ENCODE measurements around the gene ST3GAL3.
A peak's percentile ranks its signal among the peaks of the same experiment; 100 is the strongest.

Gene ST3GAL3

DNA sequence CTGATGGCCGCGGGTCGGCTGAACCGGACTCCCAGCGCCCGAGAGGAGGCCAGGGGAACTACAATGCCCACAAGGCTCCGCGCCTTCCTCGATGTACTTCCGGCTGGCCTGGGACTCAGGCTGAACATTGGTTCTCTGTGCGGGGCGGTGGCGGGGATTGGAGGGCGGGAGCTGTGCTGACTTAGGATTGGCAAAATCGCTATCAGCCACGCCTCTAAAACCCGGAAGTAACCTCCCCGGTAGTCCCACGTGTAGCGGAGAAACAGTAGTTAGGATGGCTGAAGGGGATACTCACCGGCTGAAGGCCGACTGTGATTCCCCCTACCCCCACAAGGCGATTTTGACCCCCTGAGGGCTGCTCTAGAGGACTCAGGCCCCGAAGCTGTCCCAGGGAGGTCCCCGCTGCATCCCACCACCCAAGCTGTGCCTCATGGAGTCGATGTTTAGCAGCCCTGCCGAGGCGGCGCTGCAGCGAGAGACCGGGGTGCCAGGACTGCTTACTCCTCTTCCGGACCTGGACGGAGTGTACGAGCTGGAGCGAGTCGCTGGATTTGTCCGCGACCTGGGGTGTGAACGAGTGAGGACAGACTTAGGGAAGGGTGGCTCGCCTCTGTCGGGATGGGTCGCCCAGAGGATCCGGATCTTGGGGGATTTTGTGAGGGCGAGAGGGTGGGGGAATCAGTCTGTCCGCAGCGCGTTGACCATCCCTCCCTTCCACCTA is 262.6 kb downstream of the ST3GAL3 start, which contains the start of gene DPH2:
Gene DPH2, plus strand, starts transcription at position 265 of the 721 bp plus-strand sequence. Its CDS starts 166 bp downstream, at position 431.
- peak; percentile 97 for FAIRE-seq

GRCh38 chr1:43970502-43970901 is 263.2 kb downstream of the ST3GAL3 start:
- no peak for FAIRE-seq

DNA sequence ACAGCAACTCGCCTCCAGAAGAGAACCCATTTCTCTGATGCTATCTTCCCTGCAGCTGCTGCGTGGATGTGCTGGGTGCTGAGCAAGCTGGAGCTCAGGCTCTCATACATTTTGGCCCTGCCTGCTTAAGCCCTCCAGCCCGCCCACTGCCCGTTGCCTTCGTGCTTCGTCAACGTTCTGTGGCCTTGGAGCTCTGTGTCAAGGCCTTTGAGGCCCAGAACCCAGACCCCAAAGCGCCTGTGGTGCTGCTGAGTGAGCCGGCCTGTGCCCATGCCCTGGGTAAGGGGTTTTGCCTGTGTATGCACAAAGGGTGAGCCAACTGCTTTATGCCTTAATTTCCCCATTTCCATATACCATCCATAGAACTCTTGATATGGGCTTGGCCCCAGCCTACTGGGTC is 263.6 kb downstream of the ST3GAL3 start:
- no peak for FAIRE-seq

DNA sequence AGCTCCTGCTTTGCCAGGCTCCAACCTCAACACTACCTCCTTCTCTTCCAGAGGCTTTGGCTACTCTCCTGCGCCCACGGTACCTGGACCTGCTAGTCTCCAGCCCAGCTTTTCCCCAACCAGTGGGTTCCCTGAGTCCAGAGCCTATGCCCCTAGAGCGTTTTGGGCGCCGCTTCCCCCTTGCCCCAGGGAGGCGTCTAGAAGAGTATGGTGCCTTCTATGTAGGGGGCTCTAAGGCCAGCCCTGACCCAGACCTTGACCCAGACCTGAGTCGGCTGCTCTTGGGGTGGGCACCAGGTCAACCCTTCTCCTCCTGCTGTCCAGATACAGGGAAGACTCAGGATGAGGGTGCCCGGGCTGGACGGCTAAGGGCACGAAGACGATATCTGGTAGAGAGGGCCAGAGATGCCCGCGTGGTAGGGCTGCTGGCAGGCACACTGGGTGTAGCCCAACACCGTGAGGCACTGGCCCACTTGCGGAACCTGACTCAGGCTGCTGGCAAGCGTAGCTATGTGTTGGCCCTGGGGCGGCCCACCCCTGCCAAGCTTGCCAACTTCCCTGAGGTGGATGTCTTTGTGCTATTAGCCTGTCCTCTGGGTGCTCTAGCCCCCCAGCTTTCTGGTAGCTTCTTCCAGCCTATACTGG is 264.1 kb downstream of the ST3GAL3 start:
- no peak for FAIRE-seq

DNA sequence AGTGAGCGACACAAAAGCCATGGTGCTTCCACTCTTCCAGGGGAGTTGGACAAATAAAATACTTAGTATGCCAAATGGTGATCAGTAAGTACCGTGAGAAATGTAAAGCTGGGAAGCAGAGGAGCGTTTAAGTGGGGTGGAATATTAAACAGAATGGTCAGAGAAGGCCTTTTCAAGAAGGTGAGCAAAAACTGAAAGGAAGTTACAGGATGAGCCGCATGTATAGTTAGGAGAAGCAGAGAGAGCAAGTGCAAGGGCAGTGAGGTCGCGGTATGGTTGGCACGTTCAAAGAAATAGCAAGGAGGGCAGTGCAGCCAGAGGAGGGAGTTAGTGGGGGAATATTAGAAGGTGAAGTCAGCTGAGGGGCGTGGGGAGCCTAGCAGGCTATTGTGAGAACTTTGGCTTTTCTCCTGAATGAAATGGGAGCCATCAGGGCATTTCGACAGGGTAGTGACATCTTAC is 266.7 kb downstream of the ST3GAL3 start:
- no peak for FAIRE-seq

DNA sequence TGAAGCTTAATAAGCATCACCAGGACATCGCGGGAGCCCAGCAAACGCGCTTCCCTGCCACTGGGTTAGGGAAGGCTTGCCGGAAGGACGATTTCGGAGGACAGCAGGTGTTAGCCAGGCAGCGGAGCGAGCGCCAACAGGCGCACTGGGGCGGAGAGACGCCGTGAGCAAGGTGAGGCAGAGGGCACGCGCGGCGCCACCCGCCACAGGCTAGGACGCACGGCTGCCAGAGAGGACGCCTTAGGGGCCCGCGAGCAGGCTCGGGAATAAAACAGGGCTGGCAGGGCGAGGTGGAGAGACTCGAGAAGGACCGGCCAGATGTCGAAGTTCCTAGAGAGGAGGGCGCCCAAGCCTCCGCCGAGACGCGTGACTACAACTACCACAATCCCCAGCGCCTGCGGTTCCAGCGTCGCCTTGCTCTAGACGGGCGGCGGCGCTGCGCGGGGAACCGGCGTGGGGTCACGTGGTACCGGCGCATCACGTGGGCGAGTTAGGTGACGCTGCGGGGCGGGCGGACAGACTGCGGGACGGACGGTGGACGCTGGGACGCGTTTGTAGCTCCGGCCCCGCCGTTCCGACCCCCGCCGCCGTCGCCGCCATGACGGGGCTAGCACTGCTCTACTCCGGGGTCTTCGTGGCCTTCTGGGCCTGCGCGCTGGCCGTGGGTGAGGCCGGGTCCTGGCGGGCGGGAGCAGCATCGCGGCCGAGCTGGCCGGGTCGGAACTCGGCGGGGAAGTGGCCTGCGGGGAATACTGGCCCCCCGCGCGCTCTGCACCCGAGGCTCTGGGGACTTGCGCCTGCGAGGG is 267.3 kb downstream of the ST3GAL3 start, which contains the start of gene ATP6V0B:
Gene ATP6V0B, plus strand, starts transcription at position 518 of the 806 bp plus-strand sequence. Its CDS starts 81 bp downstream, at position 599.
- FAIRE-seq, result no peak

DNA sequence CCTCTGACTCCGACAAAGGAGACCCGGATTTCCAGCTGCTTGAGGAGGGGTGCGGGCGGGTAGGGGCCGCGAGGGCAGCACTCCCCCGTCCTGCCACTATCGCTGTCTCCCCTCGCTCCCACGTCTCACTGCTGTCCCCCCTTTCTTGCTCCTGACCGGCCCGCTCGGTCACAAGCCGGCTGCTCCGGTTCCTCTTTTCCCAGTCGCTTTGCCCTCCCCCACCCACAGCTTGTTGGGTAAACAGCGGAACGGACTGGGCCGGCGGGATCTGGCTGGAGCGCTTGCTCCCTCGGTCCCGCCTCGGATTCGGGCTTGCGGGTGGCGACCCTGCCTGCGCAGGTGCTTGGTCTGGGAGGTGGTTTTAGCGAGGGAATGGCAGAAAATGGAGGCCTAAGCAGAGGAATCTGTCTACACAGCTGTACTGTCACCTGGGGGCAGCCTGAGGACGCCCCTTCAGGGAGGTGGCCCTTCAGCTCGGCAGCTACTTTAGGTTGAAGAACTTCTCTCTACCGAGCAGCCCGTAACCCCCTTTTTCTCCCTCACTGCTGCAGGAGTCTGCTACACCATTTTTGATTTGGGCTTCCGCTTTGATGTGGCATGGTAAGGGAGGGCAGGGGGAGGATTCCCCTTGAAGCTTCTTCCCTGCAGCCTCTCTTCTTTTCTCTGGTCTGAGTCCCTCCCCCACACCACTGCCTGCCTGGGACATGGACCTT is 268.1 kb downstream of the ST3GAL3 start:
- no peak for FAIRE-seq

DNA sequence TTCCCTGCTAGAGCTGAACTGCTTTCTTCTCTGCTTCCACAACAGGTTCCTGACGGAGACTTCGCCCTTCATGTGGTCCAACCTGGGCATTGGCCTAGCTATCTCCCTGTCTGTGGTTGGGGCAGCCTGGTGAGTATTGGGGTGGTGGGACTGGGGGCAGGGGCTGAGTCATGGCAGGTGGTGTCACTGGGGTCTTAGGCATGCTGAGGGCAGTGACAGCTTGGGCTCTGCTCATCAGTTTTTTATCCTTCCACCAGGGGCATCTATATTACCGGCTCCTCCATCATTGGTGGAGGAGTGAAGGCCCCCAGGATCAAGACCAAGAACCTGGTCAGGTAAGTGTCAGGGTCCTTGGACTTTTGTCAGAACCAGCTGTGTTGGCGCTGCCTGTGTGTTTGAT is 268.7 kb downstream of the ST3GAL3 start:
- FAIRE-seq, result no peak

DNA sequence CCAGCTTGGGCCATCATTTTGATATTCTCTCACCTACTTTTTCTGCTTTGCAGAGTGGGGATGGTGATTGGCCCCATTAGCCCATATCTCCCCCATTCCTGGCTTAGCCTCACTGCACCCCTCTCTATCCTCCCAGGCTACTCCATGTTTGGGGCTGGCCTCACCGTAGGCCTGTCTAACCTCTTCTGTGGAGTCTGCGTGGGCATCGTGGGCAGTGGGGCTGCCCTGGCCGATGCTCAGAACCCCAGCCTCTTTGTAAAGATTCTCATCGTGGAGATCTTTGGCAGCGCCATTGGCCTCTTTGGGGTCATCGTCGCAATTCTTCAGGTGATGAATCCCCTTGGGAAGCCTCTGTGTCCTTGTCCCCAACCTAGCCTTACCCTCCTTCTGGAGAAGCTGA is 269.6 kb downstream of the ST3GAL3 start:
- no peak for FAIRE-seq

- no peak for FAIRE-seq
These were observed 270.3 kb downstream of the ST3GAL3 start for GRCh38 chr1:43977376-43978263.

DNA sequence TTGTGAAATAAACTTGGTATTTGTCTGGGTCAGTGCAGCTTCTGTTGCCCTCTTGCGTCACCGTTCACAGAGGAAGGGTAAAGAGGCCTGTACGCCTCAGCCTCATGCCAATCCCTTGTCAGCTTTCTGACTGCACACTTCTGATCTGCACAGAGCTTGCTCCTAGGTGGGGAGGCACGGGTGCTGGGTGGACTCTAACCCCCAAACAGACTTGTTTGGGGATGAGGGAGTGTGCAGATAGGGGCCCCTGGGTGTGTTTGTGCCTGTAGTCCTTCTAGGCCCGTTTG is 270.9 kb downstream of the ST3GAL3 start:
- no peak for FAIRE-seq

- no peak for FAIRE-seq
These were observed 271.4 kb downstream of the ST3GAL3 start, which contains the start of gene B4GALT2 for GRCh38 chr1:43978551-43979260. Gene B4GALT2, plus strand, starts transcription at chr1:43979210. Its CDS starts 1,951 bp downstream, at chr1:43981161.

- FAIRE-seq, result no peak
These were observed 271.9 kb downstream of the ST3GAL3 start for GRCh38 chr1:43979261-43979527.

DNA sequence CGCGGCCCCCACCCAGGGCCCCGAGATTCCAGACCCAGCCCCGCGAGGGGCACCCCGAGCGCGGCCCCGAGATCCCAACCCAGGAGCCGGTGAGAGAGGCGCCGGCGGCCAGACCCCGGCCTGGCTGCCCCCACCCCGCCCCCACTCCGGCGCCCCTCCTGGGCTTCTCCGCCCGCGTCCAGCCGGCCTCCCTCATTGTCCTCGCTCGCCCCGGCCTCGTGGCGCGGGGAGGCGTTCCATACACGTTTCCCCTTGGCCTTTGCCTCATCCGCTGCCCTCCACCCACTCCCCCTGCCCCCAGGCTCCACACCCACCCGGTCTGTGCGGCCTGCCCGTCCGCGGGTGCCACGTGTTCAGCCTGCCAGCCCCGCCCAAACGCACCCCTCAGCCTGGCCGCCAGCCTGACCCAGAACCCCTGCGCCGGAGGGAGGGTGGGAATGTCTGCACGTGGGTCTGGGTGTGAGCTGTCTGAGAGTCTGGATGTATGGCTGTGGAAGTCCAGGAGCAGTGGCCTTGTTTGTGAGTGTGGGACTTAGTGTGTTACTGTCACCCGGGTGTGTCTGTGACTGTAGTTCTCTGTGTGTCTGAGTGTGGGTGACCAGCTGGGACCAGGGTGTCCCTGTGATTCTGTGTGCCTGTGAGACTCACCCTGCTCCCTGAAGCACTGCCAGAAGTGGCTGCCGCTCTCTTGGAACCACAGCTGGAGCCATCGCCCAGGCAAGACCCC is 272.4 kb downstream of the ST3GAL3 start:
- no peak for FAIRE-seq

GRCh38 chr1:43980255-43981134 is 273.2 kb downstream of the ST3GAL3 start:
- FAIRE-seq, result no peak

Measured in A204.1 (cell line).